A673 (cell line): ENCODE measurements around the gene COL4A4. TPM values are rescaled to one million over a fixed set of nuclear protein-coding genes. Genes with fewer than 3 reads are reported as not detected.

Experiments
- BruUV-seq: library from RNA; stranded (reverse); fragments of 400-500 nt; replicated peaks from 2 replicates; lab custom pipeline; 2021; lab: Mats Ljungman, UMichigan
- CTCF ChIA-PET: fragments of 300-600 bp; sonication (Branson Sonifier 250); formaldehyde crosslinking; loops from one replicate; lab custom pipeline; 2022; ENCODE audit warnings: antibody characterized with exemption; lab: Charles Lee
- POLR2A ChIA-PET: fragments of 300-600 bp; sonication (Branson Sonifier 250); formaldehyde crosslinking; loops from one replicate; lab custom pipeline; 2022; ENCODE audit warnings: antibody characterized with exemption; ENCODE audit not compliant: low non-redundant PET; lab: Charles Lee
- DNase-seq: peaks from one replicate; pipeline ENCODE4 v3.0.0-alpha.2; 2015; ENCODE audit warnings: low spot score
- H3K27ac ChIP-seq: fragments of 200-600 bp; sonication (generic); 2 replicates; pipeline ENCODE4 v1.5.1; 2016; ENCODE audit warnings: mixed run types, low read depth, mild to moderate bottlenecking, mixed read lengths, antibody characterized with exemption, low read length; ENCODE audit not compliant: poor library complexity, severe bottlenecking
- H3K27me3 ChIP-seq: fragments of 200-600 bp; sonication (generic); replicated peaks from 2 replicates; pipeline ENCODE4 v1.6.1; 2017; ENCODE audit warnings: mixed run types, low read depth, mild to moderate bottlenecking, mixed read lengths, antibody characterized with exemption, low read length; ENCODE audit not compliant: insufficient read depth, poor library complexity
- H3K36me3 ChIP-seq: fragments of 200-600 bp; sonication (generic); 2 replicates; pipeline ENCODE4 v1.6.1; 2016; ENCODE audit warnings: mixed run types, mild to moderate bottlenecking, mixed read lengths, antibody characterized with exemption, low read length; ENCODE audit not compliant: insufficient read depth, poor library complexity, severe bottlenecking
- H3K4me1 ChIP-seq: fragments of 200-600 bp; sonication (generic); 2 replicates; pipeline ENCODE4 v1.6.1; 2017; ENCODE audit warnings: mixed run types, mild to moderate bottlenecking, mixed read lengths, antibody characterized with exemption, low read length; ENCODE audit not compliant: insufficient read depth, poor library complexity, severe bottlenecking
- H3K4me3 ChIP-seq: fragments of 200-600 bp; sonication (generic); 2 replicates; pipeline ENCODE4 v1.5.1; 2016; ENCODE audit warnings: low read depth, mixed run types, mild to moderate bottlenecking, mixed read lengths, low read length; ENCODE audit not compliant: poor library complexity, severe bottlenecking
- H3K9me3 ChIP-seq: fragments of 200-600 bp; sonication (generic); 2 replicates; pipeline ENCODE4 v1.6.1; 2016; ENCODE audit warnings: mixed run types, low read depth, mild to moderate bottlenecking, mixed read lengths, antibody characterized with exemption, low read length; ENCODE audit not compliant: poor library complexity, severe bottlenecking
- EZH2 ChIP-seq: fragments of 200-600 bp; sonication (generic); IDR thresholded peaks from 2 replicates; pipeline ENCODE4 v1.6.1; 2017; ENCODE audit warnings: borderline replicate concordance, low read depth, mild to moderate bottlenecking, mixed read lengths, antibody characterized with exemption, low read length; ENCODE audit not compliant: poor library complexity, severe bottlenecking
- intact Hi-C: fragments of 100-400 bp; cut with micrococcal nuclease; formaldehyde crosslinking; loops from one replicate; pipeline ENCODE4 v1.10.0; 2022; ENCODE audit not compliant: unreplicated experiment
- total RNA-seq: library from RNA; stranded (reverse); gene quantifications from 2 replicates; pipeline ENCODE4 v1.2.3, GENCODE V29; 2021
- TF ChIP-seq, protein P1 (sequence below): fragments of 300-800, 200-600 bp; sonication (generic); conservative IDR thresholded peaks from 2 replicates; pipeline ENCODE4 v1.5.1; 2017; ENCODE audit warnings: low read depth, mild to moderate bottlenecking, antibody characterized with exemption, low read length, moderate library complexity, mixed read lengths

COL4A4 gene
- total RNA-seq, 1 experiment from 2014 or later, result not detected

DNA sequence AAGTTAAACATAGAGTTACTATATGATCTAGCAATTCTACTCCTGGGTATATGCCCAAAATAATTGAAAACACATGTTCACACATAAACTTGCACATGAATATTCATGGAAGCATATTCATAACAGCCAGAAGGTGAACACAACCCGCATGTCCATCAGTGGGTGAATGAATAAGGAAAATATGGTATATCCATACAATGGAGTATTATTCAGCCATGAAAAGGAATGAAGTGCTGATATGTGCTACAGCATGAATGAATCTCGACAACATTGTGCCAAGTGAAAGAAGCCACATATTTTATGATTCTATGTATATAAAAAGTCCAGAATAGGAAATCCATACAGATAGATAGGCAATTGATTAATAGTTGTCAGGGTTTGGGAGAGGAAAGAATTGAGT, 15.9 kb downstream of the COL4A4 start:
- H3K27ac ChIP-seq, result no peak overlapping the region
- H3K4me1 ChIP-seq, result no peaks in the 10 kb centered on the region
- H3K27me3 ChIP-seq, result no peaks in the 10 kb centered on the region
- POLR2A ChIA-PET, result no interaction called here
- no peak for TF ChIP-seq EZH2
- TF ChIP-seq, protein P1, sequence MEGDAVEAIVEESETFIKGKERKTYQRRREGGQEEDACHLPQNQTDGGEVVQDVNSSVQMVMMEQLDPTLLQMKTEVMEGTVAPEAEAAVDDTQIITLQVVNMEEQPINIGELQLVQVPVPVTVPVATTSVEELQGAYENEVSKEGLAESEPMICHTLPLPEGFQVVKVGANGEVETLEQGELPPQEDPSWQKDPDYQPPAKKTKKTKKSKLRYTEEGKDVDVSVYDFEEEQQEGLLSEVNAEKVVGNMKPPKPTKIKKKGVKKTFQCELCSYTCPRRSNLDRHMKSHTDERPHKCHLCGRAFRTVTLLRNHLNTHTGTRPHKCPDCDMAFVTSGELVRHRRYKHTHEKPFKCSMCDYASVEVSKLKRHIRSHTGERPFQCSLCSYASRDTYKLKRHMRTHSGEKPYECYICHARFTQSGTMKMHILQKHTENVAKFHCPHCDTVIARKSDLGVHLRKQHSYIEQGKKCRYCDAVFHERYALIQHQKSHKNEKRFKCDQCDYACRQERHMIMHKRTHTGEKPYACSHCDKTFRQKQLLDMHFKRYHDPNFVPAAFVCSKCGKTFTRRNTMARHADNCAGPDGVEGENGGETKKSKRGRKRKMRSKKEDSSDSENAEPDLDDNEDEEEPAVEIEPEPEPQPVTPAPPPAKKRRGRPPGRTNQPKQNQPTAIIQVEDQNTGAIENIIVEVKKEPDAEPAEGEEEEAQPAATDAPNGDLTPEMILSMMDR, result no peak
- no peak overlapping the region for H3K4me3 ChIP-seq
- no peaks in the 10 kb centered on the region for H3K36me3 ChIP-seq
- CTCF ChIA-PET, result no interaction called here
- no TSS peak for BruUV-seq
- intact Hi-C loops, result no loop called here
- peaks cover 4% of the 10 kb centered on the region for H3K9me3 ChIP-seq
- DNase-seq, result no peak

DNA sequence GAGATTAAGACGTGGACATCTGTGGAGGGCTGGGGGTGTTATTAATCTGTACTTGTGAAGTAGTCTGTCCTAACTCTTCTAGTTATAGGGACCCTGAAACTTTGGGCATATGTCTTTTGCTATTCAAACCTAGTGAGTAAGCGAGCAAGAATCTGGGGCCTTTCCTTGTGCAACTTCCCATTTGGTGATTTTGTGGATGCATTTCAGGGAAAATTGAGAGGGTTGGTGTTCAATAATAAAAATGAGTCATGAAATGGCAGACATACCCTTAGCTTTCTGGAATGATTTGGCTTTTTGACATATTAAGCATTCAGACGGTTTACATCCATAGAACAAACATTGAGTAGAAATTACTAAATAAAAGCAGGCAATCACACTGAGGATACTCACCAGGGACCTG, 17.0 kb downstream of the COL4A4 start:
- no peaks in the 10 kb centered on the region for H3K27me3 ChIP-seq
- no TSS peak for BruUV-seq
- CTCF ChIA-PET, result no interaction called here
- TF ChIP-seq, protein P1, result no peak
- TF ChIP-seq EZH2, result no peak
- peaks cover 4% of the 10 kb centered on the region for H3K9me3 ChIP-seq
- H3K27ac ChIP-seq, result no peak overlapping the region
- DNase-seq, result no peak
- no peak overlapping the region for H3K4me3 ChIP-seq
- no peaks in the 10 kb centered on the region for H3K4me1 ChIP-seq
- no peaks in the 10 kb centered on the region for H3K36me3 ChIP-seq
- POLR2A ChIA-PET, result no interaction called here
- intact Hi-C loops, result no loop called here

DNA sequence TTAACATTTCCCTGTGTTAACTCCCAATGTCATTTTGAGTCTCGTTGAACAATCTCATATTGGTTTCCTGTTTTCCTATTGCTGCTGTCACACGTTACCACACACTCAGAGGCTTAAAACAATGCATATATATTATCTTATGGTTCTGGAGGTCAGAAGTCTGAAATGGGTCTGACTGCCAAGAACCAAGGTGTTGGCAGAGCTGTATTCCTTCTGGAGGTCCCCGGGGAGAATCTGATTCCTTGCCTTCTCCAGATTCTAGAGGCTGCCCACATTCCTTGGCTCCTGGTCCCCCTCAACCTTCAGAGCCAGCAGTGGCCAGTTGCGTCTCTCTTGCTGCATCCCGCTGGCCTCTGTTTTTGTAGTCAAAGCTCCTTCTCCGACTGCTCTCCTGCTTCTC, 17.5 kb downstream of the COL4A4 start:
- H3K27ac ChIP-seq, result no peak overlapping the region
- ChIA-PET CTCF (no interaction called here), POLR2A (no interaction called here)
- no peak for DNase-seq
- no peaks in the 10 kb centered on the region for H3K27me3 ChIP-seq
- intact Hi-C loops, result no loop called here
- no peak overlapping the region for H3K4me3 ChIP-seq
- BruUV-seq, result no TSS peak
- H3K9me3 ChIP-seq, result peaks cover 4% of the 10 kb centered on the region
- H3K4me1 ChIP-seq, result no peaks in the 10 kb centered on the region
- H3K36me3 ChIP-seq, result no peaks in the 10 kb centered on the region
- TF ChIP-seq, protein P1, result no peak
- no peak for TF ChIP-seq EZH2
